SK-N-MC (cell line): Measurements from ENCODE around the gene TBC1D30.
"Not testable (repeated sequence)": the region's sequence is repeated elsewhere in the genome, so short reads cannot be mapped to it uniquely, and the experiment has no call there.

ENCODE experiments used
- DNase-seq: peaks from one replicate; pipeline ENCODE4 v3.0.0-alpha.2; 2011; ENCODE audit warnings: low read depth, low spot score
- H3K27ac ChIP-seq: fragments of 200-600 bp; sonication (generic); 2 replicates; pipeline ENCODE4 v1.5.1; 2016; ENCODE audit warnings: mixed run types
- H3K36me3 ChIP-seq: fragments of 200-600 bp; sonication (generic); 2 replicates; pipeline ENCODE4 v1.6.1; 2017; ENCODE audit warnings: antibody characterized with exemption, low read length, mixed read lengths; ENCODE audit not compliant: insufficient read depth
- H3K4me3 ChIP-seq: fragments of 200-600 bp; sonication (generic); 2 replicates; pipeline ENCODE4 v1.5.1; 2016
- H3K9ac ChIP-seq: fragments of 200-600 bp; sonication (generic); 2 replicates; pipeline ENCODE4 v1.8.0; 2017; ENCODE audit warnings: mixed run types, mixed read lengths; ENCODE audit not compliant: insufficient read length
- H3K9me3 ChIP-seq: fragments of 200-600 bp; sonication (generic); 2 replicates; pipeline ENCODE4 v1.6.1; 2017; ENCODE audit warnings: low read depth, mild to moderate bottlenecking, antibody characterized with exemption, low read length, moderate library complexity, mixed read lengths
- EZH2 ChIP-seq: fragments of 200-600 bp; sonication (generic); IDR thresholded peaks from one replicate; pipeline ENCODE4 v1.6.1; 2017; ENCODE audit warnings: antibody characterized with exemption
- FOXP2 ChIP-seq: optimal IDR thresholded peaks from 2 replicates; pipeline ENCODE3; 2011; ENCODE audit warnings: mild to moderate bottlenecking, moderate library complexity; ENCODE audit not compliant: insufficient read depth; ENCODE audit errors: extremely low read length, control extremely low read depth
- POLR2AphosphoS5 ChIP-seq: IDR thresholded peaks from 2 replicates; pipeline ENCODE4 v1.6.1; 2012; ENCODE audit warnings: mild to moderate bottlenecking, low read depth, low read length, borderline replicate concordance

Gene TBC1D30, protein sequence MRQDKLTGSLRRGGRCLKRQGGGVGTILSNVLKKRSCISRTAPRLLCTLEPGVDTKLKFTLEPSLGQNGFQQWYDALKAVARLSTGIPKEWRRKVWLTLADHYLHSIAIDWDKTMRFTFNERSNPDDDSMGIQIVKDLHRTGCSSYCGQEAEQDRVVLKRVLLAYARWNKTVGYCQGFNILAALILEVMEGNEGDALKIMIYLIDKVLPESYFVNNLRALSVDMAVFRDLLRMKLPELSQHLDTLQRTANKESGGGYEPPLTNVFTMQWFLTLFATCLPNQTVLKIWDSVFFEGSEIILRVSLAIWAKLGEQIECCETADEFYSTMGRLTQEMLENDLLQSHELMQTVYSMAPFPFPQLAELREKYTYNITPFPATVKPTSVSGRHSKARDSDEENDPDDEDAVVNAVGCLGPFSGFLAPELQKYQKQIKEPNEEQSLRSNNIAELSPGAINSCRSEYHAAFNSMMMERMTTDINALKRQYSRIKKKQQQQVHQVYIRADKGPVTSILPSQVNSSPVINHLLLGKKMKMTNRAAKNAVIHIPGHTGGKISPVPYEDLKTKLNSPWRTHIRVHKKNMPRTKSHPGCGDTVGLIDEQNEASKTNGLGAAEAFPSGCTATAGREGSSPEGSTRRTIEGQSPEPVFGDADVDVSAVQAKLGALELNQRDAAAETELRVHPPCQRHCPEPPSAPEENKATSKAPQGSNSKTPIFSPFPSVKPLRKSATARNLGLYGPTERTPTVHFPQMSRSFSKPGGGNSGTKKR

DNA sequence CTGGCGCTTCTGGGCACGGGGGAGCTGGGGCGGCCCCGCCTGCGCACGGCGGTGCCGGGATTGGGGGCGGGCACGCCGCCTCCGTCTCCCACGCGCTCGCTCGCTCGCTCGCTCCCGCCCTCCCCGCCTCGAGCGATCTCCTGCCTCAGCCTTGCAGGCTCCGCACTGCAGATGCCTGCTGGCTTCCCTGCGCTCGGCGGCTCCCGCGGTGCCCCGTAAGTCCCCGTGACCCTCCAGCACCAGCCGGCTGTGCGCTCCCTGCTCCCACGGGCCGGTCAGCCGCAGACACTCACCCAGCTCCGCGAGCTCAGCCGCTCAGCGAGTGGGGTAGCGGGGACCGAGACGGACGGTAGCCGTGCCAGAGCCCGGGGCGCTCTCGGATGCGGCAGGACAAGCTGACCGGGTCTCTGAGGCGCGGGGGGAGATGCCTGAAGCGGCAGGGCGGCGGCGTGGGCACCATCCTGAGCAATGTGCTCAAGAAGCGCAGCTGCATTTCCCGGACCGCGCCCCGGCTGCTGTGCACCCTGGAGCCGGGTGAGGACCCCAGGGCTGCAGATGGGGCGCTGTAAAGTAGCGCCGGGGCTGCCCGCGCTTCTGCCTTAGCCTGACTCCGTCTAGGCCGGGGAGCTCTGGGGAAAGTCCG lies at the start of gene TBC1D30:
TBC1D30 (plus strand) TSS at position 148 of the 643 bp plus-strand sequence; CDS start at position 381, 233 bp downstream.
- H3K27ac ChIP-seq, result no peak within 1 kb of the TSS
- no peaks in the 10 kb centered on the region for H3K9me3 ChIP-seq
- no peak for DNase-seq
- no peaks in the 10 kb centered on the region for H3K36me3 ChIP-seq
- peak within 1 kb of the TSS; percentile 54; the same call in 1 of the 2 replicates for H3K4me3 ChIP-seq
- H3K9ac ChIP-seq, result no peak within 1 kb of the TSS
- peak; percentile 47 for TF ChIP-seq EZH2
- no peak for TF ChIP-seq FOXP2

- H3K27ac ChIP-seq, H3K4me3 ChIP-seq, H3K36me3 ChIP-seq, DNase-seq, H3K9me3 ChIP-seq, H3K9ac ChIP-seq: not testable (repeated sequence)
Observed at GRCh38 chr12:64775147-64775736, 49.2 kb upstream of the TBC1D30 start.

- H3K9me3 ChIP-seq, result no peaks in the 10 kb centered on the region
- no peak for DNase-seq
- no peak overlapping the region for H3K27ac ChIP-seq
- no peaks in the 10 kb centered on the region for H3K36me3 ChIP-seq
- TF ChIP-seq EZH2, result no peak
- TF ChIP-seq FOXP2, result no peak
- no peak for TF ChIP-seq POLR2AphosphoS5
- no peak overlapping the region for H3K4me3 ChIP-seq
- H3K9ac ChIP-seq, result no peak overlapping the region
Observed at GRCh38 chr12:64779354-64779974, 45.0 kb upstream of the TBC1D30 start.

GRCh38 chr12:64780132-64780530 lies 44.3 kb upstream of the TBC1D30 start:
- H3K9ac ChIP-seq, result no peak overlapping the region

GRCh38 chr12:64780531-64781279 lies 43.7 kb upstream of the TBC1D30 start:
- Histone ChIP-seq H3K9ac (no peak overlapping the region), H3K36me3 (no peaks in the 10 kb centered on the region), H3K4me3 (peak overlapping the region; percentile 74), H3K9me3 (no peaks in the 10 kb centered on the region), H3K27ac (no peak overlapping the region)
- DNase-seq, result no peak
- TF ChIP-seq FOXP2 (no peak), POLR2AphosphoS5 (no peak), EZH2 (no peak)

More at GRCh38 chr12:64780132-64780530, 44.3 kb upstream of the TBC1D30 start:
- Histone ChIP-seq H3K4me3 (peak overlapping the region; percentile 74), H3K27ac (no peak overlapping the region), H3K9me3 (no peaks in the 10 kb centered on the region), H3K36me3 (no peaks in the 10 kb centered on the region)
- TF ChIP-seq POLR2AphosphoS5 (no peak), EZH2 (no peak), FOXP2 (no peak)
- DNase-seq, result no peak

DNA sequence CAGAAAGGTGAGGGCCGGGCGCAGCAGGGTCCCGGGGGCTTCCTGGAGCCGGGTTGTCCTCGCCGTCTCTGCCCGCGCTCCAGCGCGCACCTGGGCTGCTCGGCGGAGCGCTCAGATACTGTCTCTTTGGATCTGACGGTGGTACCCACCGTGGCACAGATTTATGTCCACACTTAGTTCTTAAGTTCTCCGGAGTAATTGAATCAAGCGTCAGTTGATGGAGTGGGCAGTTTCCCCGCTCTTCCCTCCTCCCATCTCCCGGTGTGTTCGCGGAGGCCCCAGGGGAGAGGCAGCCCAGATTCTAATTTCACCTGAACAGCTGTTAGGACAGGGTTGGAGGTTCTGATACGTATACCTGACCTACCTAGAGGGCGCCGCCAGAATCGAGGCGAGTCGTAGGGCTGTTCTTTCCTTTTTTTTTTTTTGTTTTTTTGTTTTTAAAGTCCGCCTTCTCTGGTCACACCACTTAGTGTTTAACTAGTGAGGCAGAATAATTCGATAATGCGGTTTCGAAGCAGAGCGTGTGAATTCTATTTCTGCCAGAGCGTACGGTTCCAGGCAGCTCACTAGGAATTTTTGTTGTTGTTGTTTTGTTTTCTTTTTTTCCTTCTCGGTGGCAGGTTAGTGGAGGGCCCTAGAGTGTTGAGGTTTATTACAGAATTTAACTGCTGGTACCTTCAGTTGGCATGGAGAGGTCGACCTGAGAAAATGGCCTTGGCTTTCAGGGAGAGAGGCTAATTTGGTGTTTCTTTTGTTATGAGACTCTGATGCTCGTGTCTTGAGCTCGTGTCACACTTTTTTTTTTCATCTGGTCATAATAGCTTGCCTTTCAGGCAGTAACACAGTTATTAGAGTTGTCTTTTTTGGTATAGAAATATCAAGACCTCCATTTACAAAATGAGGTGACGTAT lies 42.9 kb upstream of the TBC1D30 start:
- peak overlapping the region; percentile 74 for H3K4me3 ChIP-seq
- no peaks in the 10 kb centered on the region for H3K9me3 ChIP-seq
- TF ChIP-seq POLR2AphosphoS5, result no peak
- TF ChIP-seq FOXP2, result no peak
- TF ChIP-seq EZH2, result no peak
- no peaks in the 10 kb centered on the region for H3K36me3 ChIP-seq
- H3K27ac ChIP-seq, result no peak overlapping the region
- DNase-seq, result no peak
- no peak overlapping the region for H3K9ac ChIP-seq
